Heart left ventricle (tissue), 16 donors: ENCODE measurements around the gene PPIA. TPM values are rescaled to one million over a fixed set of nuclear protein-coding genes. Genes with fewer than 3 reads are reported as not detected.

Experiments used
- ATAC-seq, 4 donors: fragments of 200-7000 bp; cut with Tn5 transposase; one replicate each; pipeline ENCODE4 v1.9.1; 2020 to 2022; ENCODE audit warnings: moderate library complexity in 4 of 4, mild to moderate bottlenecking in 3 of 4, moderate number of reproducible peaks in 1 of 4
- DNase-seq, 5 donors: peaks; one replicate each; pipeline ENCODE4 v3.0.0-alpha.2; 2020
- H3K27ac ChIP-seq, 12 donors: fragments of 200-600 bp; sonication (generic) in 4 of 12; one replicate each; pipeline versions ENCODE4 v1.5.0 to v1.8.0; 2016 to 2022; ENCODE audit warnings: mild to moderate bottlenecking in 2 of 12
- H3K27me3 ChIP-seq, 9 donors: fragments of 200-600 bp; sonication (generic) in 2 of 9; one replicate each; pipeline versions ENCODE4 v1.5.1 to v1.8.0; 2016 to 2022; ENCODE audit warnings: mild to moderate bottlenecking in 3 of 9
- H3K36me3 ChIP-seq, 9 donors: fragments of 200-600 bp; sonication (generic) in 2 of 9; one replicate each; pipeline versions ENCODE4 v1.5.0 to v1.8.0; 2018 to 2022; ENCODE audit warnings: mild to moderate bottlenecking in 2 of 9
- H3K4me1 ChIP-seq, 12 donors: fragments of 200-600 bp; sonication (generic) in 4 of 12; one replicate each; pipeline versions ENCODE4 v1.5.0 to v1.8.0; 2016 to 2022; ENCODE audit warnings: mild to moderate bottlenecking in 3 of 12
- H3K4me3 ChIP-seq, 12 donors: fragments of 200-600 bp; sonication (generic) in 4 of 12; one replicate each; pipeline versions ENCODE4 v1.5.0 to v1.8.0; 2017 to 2022; ENCODE audit warnings: mild to moderate bottlenecking in 9 of 12, moderate library complexity in 4 of 12
- H3K9me3 ChIP-seq, 12 donors: fragments of 200-600 bp; sonication (generic) in 4 of 12; one replicate each; pipeline versions ENCODE4 v1.5.0 to v1.8.0; 2016 to 2022; ENCODE audit warnings: mild to moderate bottlenecking in 1 of 12
- CTCF ChIP-seq, 12 donors: fragments of 200-600 bp; sonication (generic) in 4 of 12; IDR thresholded peaks; one replicate each; pipeline versions ENCODE4 v1.5.0 to v1.8.0; 2018 to 2022; ENCODE audit warnings: antibody characterized with exemption in 12 of 12, mild to moderate bottlenecking in 5 of 12
- POLR2A ChIP-seq, 2 donors: fragments of 450-650 bp; IDR thresholded peaks; one replicate each; pipeline ENCODE4 v1.6.1; 2017; ENCODE audit warnings: antibody characterized with exemption in 2 of 2, mild to moderate bottlenecking in 2 of 2, moderate library complexity in 2 of 2
- WGBS, 4 donors: extraction: QIAGEN DNeasy Blood & Tissue Kit in 2 of 4; methylation state at CpG; one replicate each; pipeline versions ENCODE4 v1.1.5 to v1.1.7; 2013 to 2018; 5-methylcytosine and 5-hydroxymethylcytosine counted together
- intact Hi-C, 10 donors: fragments of 100-400 bp; cut with DNase I; formaldehyde crosslinking; loops; one replicate each; pipeline versions ENCODE4 v1.11.1 to v1.14.2; 2022
- polyA plus RNA-seq, 2 donors: library from polyadenylated mRNA; stranded (reverse); fragments of 200-250 nt; gene quantifications; one replicate each; pipeline ENCODE4 v1.2.3, GENCODE V29; 2013
- total RNA-seq, 9 donors: library from RNA; depleted of rRNA in 2 of 9; stranded (reverse); fragments of >200 nt in 2 of 9; fragmentation: NEBNext Ultra II Directional in 3 of 9; extraction: Animal tissue kit (Norgen Biotek cat#: 25700) in 3 of 9; gene quantifications; one replicate each; pipeline versions ENCODE4 v1.1.0 to v1.2.4, GENCODE V29; 2016 to 2023
- donor health status: ischemic (EF 13 %, LVEDD 7.1; RV severe dilation, severe dysfunction).
- donor health status: healthy with polysubstance abuse.
- donor health status: DM: no; HTN: yes; CAD: no.
- donor health status: DM: no; HTN: no; CAD: no.
- donor health status: ischemic (EF 25% LVEDD 6.9; RV normal size, moderate dysfunction).
- donor health status: ischemic (EF 25% LVEDD 5.7; RV mildly dilated, moderate dysfunction).
- donor health status: healthy.
- donor health status: DM: yes; HTN: yes; CAD: no.
- donor health status: ischemic (EF 35%, LVEDD 5.7; RV mildly dilated, moderate dysfunction).
- donor health status: nonischemic (EF 11% LVEDD 7.7; RV severe dilation, severe dysfunction).
- donor health status: DM: yes; HTN: yes; CAD: no.
- donor health status: PGD.
- donor health status: ischemic (EF 29% LVEDD 5.4; RV normal size, mild dysfunction).
- donor health status: nonischemic (EF 23%, LVEDD 6.1; RV moderate dilation, normal function).

Gene PPIA
- total and polyA plus RNA-seq, 11 donors = 327 to 3,804 (median 743) TPM

- WGBS, 4 donors = 29 to 40% (median 37%) methylated on average over 9 to 12 of the region's 12 CpGs
- TF ChIP-seq POLR2A (IDR thresholded peaks at IDR 0.05) = peak in 1 of 2 donors; percentile 18
- TF ChIP-seq CTCF (IDR thresholded peaks at IDR 0.05) = no peak
- H3K36me3 ChIP-seq = peaks cover 3 to 50% (median 48%) of the 10 kb centered on the region in 9 donors
- DNase-seq = peak; percentile 68 to 83 (median 74)
- H3K9me3 ChIP-seq = no peaks in the 10 kb centered on the region
- peak; percentile 68 to 80 (median 74) for ATAC-seq
- H3K4me3 ChIP-seq = peak overlapping the region in 6 of 12 donors; percentile 0 to 19 (median 12)
- peaks cover 14 to 40% (median 33%) of the 10 kb centered on the region in 12 donors for H3K4me1 ChIP-seq
- intact Hi-C loops = loop anchor here in 1 of 10 donors (2.0 kb wide), 1 partner anchor 19 kb away; the partner anchor contains the start of gene ZMIZ2
- H3K27ac ChIP-seq = peak overlapping the region; percentile 61 to 87 (median 71)
- H3K27me3 ChIP-seq = no peaks in the 10 kb centered on the region
Measured at GRCh38 chr7:44767912-44768627, 28.4 kb upstream of the PPIA start.

GRCh38 chr7:44768628-44769371 lies 27.7 kb upstream of the PPIA start:
- WGBS, 4 donors = 25 to 41% (median 37%) methylated on average over 10 to 11 of the region's 11 CpGs
- peak overlapping the region in 6 of 12 donors; percentile 0 to 19 (median 12) for H3K4me3 ChIP-seq
- intact Hi-C loops = loop anchor here in 1 of 10 donors (2.0 kb wide), 1 partner anchor 20 kb away; the partner anchor contains the start of gene ZMIZ2
- H3K9me3 ChIP-seq = no peaks in the 10 kb centered on the region
- ATAC-seq (peak; percentile 6 to 29 (median 26)), DNase-seq (no peak)
- H3K36me3 ChIP-seq = peaks cover 3 to 43% (median 41%) of the 10 kb centered on the region in 9 donors
- peak overlapping the region; percentile 61 to 87 (median 71) for H3K27ac ChIP-seq
- TF ChIP-seq CTCF (IDR thresholded peaks at IDR 0.05) (no peak), POLR2A (IDR thresholded peaks at IDR 0.05) (no peak)
- no peaks in the 10 kb centered on the region for H3K27me3 ChIP-seq
- peaks cover 14 to 40% (median 33%) of the 10 kb centered on the region in 12 donors for H3K4me1 ChIP-seq

- DNase-seq = no peak
- 59 to 65% (median 61%) methylated on average over 8 of the region's 8 CpGs for WGBS, 4 donors
- ATAC-seq = peak; percentile 2 to 13 (median 6)
- intact Hi-C loops = loop anchor here in 1 of 10 donors (2.0 kb wide), 1 partner anchor 21 kb away; the partner anchor contains the start of gene ZMIZ2
- no peak for TF ChIP-seq POLR2A (IDR thresholded peaks at IDR 0.05)
- no peak for TF ChIP-seq CTCF (IDR thresholded peaks at IDR 0.05)
- Histone ChIP-seq H3K36me3 (peaks cover 3 to 37% (median 35%) of the 10 kb centered on the region in 9 donors), H3K4me3 (peak overlapping the region in 3 of 12 donors; percentile 7 to 26 (median 12)), H3K4me1 (peaks cover 14 to 40% (median 33%) of the 10 kb centered on the region in 12 donors), H3K27ac (peak overlapping the region; percentile 61 to 87 (median 71)), H3K9me3 (no peaks in the 10 kb centered on the region), H3K27me3 (no peaks in the 10 kb centered on the region)
Measured at GRCh38 chr7:44769376-44769775, 27.1 kb upstream of the PPIA start.
